SW480 (cell line): Measurements from ENCODE around the gene SLC13A4.
"Not testable (repeated sequence)": the region's sequence is repeated elsewhere in the genome, so short reads cannot be mapped to it uniquely, and the experiment has no call there.

Experiments used
- DNase-seq: peaks from one replicate; pipeline ENCODE4 v3.0.0-alpha.2; 2016; ENCODE audit warnings: low spot score

SLC13A4 gene

DNA sequence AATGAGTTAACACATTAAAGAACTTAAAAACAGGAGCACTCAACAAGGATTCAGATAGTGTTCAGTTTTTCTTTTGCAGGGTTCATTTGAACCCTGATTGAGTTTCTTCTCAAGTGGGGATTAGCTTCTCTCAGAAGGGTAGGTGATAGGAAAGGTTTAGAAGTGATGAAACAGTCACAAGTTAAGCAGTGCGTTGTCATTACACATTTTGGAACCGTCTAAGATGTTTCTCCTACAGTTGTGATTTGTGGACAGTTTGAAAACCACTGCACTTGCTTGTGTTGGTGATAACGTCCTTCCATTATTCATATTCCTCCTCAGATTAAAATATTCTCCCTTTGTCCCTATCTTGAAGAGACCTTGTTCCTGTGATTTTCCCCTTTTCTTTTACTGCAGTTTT lies 62.9 kb downstream of the SLC13A4 start:
- no peak for DNase-seq

DNA sequence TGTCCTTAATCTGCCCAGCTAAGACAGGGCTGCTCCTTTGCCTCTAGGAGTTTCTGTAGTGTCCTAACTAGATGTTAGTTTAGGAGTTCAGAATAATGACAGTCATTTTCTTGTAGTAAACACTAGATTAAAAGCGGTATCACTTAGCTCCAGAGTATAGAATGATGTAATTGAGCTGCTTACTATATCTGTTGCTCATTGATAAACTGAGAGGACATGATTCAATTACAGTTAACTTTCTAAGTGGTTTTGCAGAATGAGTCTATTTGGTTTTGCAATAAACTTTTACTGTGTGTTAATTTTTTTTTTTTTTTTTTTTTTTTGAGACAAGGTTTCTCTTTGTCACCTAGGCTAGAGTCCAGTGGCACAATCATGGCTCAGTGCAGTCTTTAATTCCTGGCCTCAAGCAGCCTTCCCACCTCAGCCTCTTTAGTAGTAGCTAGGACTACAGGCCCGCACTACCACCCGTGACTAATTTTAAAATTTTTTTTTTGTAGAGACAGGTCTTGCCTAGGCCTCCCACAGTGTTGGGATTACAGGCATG lies 63.9 kb downstream of the SLC13A4 start:
- no peak for DNase-seq

DNA sequence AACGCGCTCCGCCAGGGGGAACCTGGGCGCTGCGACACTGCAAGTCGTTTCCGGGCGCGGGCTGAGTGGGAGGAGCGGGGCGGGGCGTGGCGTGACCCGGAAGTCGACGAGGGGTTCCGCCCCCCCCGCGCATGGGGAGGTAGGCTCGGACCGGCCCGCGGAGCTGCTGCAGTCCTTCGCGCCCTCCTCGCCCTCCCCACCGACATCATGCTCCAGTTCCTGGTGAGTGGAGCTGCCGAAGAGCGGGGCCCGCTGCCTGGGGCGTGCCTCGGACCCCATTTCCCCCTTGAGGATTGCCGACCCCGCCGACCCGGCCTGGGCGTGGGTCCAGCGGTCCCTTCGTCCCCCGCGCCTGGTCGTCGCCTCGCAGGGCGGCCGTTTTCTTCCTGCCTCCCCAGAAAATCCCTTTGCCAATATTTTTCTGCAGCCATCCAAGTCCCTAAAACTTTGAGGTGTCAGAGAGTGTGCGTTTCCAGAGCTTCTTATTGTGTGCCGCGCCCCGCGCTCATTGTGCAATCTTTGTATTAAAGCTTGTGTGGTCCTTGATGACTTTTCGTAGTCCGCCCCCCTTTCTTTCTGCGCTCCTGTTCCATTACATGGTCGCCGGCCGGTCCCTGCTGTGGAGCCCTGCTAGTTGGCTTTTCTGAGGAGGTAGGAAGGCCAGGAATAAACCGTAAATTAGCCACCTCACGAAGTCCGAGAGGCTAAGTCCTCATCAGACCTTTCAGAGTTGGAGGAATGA lies 65.4 kb downstream of the SLC13A4 start, which contains the start of gene STMP1:
STMP1 (plus strand) TSS at position 142 of the 742 bp plus-strand sequence.
- DNase-seq, result peak; percentile 92

DNA sequence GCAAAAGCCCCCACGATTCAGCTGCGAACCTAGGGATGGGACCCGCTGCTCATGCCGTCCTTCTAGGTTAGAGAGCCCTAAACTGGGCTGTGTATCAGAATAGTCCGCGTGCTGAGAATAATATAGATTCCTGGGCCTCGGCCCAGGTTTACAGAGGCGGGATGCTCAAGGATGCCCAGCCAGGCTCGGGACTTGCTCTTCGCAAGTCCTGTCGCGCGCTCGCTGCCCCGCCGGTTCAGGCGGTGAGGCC lies 65.9 kb downstream of the SLC13A4 start:
- no peak for DNase-seq

DNA sequence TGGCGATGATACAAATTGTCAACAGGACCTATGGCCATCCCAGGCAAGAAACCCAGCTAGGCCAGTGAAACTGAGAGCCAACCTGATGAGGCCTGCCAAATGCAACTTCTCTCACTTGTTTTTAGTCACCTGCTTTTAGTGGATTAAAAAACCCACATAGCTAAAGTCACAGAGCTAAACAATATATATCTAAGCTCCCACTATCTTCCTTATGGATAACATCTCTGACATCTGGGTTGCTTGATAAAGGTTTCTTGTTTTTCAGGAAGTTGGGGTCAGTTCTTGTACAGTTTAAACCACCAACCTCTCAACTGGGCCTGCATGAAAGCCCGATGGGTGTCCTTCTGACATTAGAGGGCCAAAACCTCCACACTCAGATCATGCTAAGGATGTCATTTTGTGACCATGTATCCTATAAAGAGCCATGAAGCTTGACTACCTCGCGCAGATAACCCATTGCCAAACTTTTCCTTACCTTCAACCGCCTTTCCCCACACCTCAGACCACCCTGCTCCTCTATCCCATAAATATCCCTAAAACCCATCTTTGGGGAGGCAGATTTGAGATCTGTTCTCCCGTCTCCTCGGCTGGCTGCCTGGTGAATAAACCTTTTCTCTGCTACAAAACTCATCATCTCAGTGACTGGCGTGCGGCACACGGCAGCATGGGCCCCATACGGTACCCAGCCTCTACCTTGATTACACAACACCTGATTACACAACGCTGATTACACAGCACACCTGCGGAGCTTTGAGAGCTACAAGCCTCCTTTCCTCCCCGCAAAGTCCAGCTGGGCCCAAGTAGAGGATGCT lies 66.5 kb downstream of the SLC13A4 start:
- DNase-seq, result peak; percentile 33

DNA sequence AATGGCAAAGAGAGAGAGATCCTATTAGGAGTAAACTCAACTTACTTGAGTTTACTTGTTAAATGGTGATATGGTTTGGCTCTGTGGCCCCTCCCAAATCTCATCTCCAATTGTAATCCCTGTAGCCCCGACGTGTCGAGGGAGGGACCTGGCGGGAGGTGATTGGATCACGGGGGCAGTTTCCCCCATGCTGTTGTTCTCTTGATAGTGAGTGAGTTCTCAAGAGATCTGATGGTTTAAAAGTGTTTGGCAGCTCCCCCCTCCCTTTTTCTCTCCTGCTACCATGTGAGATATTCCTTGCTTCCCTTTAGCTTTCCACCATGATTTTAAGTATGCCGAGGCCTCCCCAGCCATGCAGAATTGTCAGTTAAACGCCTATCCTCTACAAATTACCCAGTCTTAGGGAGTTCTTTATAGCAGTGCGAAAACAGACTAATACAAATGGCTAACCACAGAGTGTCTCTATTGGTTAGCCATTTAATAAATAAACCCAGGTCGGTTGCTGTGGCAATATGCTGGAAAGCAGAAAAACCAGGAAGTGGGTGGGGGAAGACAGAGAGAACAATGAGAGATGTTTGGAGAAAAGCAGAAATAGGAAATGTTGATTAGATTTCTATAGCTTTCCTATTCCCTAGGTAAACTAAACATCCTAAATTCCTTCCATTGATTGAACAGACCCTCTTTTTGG lies 68.7 kb downstream of the SLC13A4 start:
- DNase-seq, result no peak

DNA sequence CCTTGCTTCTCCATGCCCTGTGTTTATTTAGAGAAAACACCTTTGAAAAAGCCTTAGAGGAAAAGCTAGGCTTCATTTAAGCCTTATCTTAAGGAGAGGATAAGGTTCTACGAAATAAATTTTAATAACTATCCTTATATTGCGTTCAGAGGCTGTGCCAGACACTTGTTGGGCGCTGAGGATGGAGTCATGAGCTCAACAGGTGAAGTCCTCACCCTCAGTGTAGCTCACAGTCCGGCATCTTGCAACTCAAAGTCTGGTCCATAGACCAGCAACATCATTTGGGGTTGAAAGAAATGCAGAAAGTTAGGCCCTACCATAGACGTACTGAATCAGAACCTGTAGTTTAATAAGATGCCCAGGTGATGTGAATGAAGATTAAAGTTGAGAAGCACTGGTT lies 69.4 kb downstream of the SLC13A4 start:
- no peak for DNase-seq

DNA sequence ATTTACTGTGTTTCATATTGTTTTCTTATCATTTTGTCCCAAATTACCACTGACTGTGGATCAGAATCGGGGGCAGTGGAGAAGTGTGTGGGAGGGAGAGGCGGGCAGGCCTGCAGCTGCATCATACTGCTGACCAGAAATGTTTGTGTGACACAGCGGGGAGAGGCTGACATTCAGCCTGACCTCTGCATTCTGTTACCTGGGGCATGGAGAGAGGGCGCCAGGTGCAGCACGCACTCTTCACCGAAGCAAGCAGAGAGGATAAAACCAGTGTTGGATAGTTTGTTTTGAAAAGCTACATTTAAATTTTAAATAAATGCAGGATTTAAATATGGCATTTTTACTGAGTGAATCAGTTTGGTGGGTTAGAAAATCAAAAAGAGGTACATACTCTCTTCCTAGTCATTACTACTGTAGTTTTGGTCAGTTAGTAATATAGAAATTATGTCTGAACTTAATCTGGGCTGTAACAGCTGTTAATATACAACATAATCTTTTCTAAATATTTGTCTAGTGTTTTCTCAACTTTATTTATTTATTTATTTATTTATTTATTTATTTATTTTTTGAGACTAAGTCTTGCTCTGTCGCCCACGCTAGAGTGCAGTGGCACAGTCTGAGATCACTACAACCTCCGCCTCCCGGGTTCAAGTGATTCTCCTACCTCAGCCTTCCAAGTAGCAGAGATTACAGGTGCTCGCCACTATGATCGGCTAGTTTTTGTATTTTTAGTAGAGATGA lies 74.5 kb downstream of the SLC13A4 start:
- no peak for DNase-seq

DNA sequence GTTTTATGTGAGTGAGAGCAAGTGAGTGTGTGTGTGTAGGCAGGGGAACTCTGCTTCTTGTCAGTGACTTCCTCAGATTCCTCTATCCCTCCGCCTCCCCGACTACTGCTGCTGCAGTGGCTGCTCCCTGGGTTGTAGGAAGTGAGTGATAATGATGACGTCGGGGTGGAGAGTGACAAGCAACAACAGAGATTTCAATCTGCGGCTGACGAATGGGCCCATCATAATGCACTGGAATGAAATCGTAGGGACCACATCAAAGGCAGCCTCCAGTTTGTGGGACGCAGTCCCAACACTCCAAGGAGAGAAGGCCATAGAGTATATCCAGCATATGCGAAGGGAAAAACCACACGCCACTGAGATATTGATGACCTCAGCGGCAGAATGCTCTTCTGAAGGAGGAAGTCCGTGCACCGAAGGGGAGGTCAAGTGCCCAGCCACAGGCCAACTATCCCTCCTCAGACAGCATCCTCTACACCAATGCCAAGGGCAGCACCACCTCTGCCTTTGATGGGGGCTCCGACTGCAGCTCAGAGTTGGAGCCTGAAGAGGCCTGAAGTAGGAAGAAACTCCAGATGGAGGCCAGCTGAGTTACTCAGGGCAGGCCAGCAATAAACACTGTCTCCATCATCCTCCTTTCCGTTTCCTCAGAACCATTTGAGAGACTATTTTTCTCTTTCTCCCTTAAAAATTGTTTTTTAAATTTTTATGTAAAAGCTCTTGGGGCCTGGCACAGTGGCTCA lies 77.0 kb downstream of the SLC13A4 start:
- peak; percentile 98 for DNase-seq

DNA sequence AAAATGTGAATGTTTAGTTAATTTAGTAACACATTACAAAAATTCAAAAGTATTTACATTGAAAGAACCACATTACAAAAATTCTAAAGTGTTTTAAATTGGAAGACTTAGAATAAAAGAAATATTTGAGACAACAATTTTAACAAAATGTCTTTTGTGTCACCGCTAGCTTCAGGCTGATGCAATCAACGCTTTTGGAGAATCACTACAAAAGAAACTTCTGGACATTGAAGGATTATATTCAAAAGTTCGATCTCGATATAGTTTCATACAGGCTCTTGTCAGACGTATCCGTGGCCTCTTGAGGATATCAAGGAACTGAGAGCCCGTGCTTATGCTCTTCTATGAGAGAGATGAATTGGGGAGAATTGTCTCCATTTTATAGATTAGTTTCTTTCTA lies 79.8 kb downstream of the SLC13A4 start:
- no peak for DNase-seq

DNA sequence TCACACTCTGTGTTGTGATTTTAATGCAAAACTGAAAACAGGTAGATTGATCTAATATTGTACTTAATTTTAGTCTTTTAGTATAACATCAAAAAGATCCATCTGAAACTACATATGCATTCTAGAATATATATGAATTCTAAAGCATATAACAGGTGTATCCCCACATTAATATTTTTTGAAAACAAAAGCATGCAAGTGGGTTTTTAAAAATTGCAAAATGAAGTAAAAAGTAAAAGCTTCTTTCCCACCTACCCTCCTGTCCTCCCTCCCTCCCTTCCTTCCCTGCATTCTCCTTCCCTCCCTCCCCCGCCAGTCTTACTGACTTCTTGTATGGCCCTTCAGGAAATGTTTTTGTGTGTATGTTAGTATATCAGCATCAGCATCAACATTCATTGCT lies 80.2 kb downstream of the SLC13A4 start:
- DNase-seq, result no peak

DNA sequence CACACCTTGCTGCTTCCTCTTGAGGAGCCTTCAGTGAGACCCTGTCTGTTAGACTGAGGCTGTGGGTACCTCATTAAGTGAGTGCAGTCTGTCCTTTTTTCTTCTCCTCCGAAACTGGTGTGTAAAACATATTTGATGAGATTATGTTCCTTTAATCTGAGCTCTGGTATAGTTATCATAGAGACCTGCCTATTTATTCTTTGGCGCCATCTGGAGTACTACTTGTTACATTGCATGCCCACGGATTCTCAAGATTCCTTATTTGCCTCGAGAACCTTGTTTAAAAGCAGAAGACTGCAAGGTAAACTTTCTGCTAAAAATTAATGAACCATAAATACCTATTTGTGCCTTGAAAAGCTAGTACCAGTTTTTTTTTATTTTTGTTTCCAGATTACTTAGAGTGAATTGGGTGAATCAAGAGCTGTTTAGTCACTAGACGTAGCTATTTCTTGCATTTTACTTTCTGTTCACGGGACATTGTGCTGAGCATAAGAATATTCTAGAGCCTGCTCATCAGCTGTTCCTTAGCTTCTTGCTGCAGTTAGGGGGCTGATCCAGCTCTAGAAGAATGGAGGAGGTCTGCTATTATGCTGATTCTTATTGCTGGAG lies 82.6 kb downstream of the SLC13A4 start:
- peak; percentile 41 for DNase-seq

DNA sequence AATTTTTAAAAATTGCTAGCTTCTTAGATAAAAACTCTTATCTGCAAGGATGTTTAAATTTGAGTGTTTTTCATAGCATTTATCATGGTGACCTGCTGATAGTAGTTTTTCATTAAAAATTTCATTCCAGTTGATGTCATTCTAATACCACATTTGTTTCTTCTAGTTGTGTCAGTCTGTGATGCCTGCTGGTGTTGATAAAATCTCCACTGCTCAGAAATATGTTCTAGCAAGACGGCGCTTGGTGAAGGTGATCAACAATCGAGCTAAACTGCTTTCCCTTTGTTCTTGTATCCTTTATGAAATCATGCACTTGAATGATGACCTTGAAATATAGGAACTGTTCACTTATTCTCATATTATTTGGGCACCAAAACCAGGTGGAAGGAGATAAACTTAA lies 83.3 kb downstream of the SLC13A4 start:
- DNase-seq, result no peak

DNA sequence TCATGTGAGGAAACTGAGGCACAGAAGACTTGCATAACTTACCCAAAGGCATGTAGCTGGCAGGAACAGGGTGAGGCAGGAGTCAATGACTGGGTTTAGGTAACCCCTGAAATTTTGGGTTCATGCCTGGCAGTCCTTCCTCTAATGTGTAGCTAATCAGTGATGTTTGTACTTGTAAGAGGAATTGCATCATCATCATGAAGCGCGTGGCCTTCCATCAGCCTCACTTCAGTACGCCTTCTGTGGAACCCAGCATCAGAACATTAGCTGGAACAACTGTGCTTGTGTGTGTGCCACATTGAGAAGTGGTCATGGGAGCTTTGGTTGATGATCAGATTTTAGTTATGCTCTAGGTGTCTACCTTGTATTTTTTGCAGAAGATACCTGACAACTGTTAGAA lies 83.8 kb downstream of the SLC13A4 start:
- no peak for DNase-seq

DNA sequence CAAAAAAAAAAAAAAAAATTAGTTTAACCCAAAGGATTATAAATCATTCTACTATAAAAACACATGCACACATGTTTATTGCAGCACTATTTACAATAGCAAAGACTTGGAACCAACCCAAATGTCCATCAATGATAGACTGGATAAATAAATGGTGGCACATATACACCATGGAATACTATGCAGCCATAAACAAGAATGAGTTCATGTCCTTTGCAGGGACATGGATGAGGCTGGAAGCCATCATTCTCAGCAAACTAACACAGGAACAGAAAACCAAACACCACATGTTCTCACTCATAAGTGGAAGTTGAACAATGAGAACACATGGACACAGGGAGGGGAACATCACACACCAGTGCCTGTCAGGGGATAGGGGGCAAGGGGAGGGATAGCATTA lies 88.3 kb downstream of the SLC13A4 start:
- DNase-seq, result not testable (repeated sequence)

DNA sequence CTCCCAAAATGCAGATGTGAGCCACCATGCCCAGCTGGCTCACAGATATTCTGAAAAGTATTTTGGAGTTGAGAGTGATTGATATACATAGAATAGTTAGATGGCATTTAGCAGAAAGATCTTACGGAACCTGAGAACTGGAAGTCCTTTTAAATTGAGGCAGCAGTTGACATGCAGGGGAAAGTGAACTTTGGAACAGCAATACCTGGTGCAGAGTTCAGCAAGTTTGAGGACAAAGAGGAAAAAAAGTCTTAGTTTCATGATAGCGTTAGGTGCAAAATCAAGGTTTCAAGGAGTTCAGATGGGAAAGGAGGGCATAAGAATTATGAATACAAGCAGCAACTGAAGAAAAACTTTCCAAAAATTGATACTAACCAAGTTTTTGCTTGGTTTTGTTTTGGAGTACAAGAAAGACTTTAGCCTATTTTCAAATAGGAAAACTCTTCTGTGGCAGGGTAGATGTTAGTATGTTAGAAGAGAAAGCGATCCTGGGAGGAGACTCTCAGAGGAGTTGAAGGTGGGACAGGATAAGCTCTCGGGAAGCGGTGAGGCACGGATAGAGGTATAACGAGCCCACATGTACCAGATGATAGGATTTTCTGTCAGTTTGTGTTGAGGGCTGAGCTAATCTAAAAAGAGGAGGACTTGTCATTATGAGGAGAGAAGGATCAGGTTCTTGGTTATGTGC lies 93.7 kb downstream of the SLC13A4 start:
- DNase-seq, result no peak
